ENCODE measurements around the gene MDN1.

Gene MDN1

DNA sequence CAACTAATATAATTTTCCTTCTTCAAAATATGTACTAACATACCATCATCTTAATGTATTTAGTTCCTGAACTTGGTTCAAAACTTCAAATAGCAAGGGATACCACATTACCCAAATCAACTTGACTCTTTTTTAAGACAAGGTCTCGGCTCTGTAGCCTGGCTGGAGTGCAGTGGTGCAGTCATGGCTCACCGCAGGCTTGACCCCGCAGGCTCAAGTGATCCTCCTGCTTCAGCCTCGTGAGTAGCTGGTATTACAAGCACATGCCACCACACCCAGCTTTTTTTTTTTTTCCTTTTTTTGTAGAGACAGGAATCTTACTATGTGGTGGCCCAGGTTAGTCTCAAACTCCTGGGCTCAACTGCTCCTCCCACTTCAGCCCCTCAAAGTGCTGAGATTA, 125.2 kb downstream of the MDN1 start:
- no peaks in the 10 kb centered on the region for H3K27me3 ChIP-seq (replicated peaks; ENCODE audit: control insufficient read depth, insufficient read depth, low read length)
- DNase-seq (ENCODE audit: extremely low read depth, insufficient read length): no peak
- no peak overlapping the region for H3K4me3 ChIP-seq (replicated peaks; ENCODE audit: low read depth, low read length)
- TF ChIP-seq, protein P1, sequence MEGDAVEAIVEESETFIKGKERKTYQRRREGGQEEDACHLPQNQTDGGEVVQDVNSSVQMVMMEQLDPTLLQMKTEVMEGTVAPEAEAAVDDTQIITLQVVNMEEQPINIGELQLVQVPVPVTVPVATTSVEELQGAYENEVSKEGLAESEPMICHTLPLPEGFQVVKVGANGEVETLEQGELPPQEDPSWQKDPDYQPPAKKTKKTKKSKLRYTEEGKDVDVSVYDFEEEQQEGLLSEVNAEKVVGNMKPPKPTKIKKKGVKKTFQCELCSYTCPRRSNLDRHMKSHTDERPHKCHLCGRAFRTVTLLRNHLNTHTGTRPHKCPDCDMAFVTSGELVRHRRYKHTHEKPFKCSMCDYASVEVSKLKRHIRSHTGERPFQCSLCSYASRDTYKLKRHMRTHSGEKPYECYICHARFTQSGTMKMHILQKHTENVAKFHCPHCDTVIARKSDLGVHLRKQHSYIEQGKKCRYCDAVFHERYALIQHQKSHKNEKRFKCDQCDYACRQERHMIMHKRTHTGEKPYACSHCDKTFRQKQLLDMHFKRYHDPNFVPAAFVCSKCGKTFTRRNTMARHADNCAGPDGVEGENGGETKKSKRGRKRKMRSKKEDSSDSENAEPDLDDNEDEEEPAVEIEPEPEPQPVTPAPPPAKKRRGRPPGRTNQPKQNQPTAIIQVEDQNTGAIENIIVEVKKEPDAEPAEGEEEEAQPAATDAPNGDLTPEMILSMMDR (IDR thresholded peaks at IDR 0.05; ENCODE audit: insufficient read depth, low read length, poor library complexity, severe bottlenecking): no peak
- peaks cover 20% of the 10 kb centered on the region for H3K36me3 ChIP-seq (ENCODE audit: control insufficient read depth, insufficient read depth, low read length)

DNA sequence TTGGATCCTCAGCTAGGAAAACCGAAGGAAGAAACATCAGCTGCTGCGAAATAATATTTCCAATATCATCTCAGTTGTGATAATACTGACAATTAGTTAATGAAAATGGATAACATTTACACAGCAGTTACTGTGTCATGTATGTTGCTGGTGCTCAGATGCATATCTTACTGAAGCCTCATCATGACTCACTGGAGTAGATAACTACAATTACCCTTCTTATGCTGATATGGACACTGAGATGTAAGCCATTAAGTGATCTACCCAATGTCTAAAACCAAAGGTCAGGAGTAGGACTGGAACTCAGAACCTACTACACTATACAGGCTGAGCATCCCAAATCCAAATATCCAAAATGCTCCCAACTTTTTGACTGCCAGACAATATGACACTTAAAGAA, 126.4 kb downstream of the MDN1 start:
- no peaks in the 10 kb centered on the region for H3K27me3 ChIP-seq (replicated peaks; ENCODE audit: control insufficient read depth, insufficient read depth, low read length)
- TF ChIP-seq, protein P1 (IDR thresholded peaks at IDR 0.05; ENCODE audit: insufficient read depth, low read length, poor library complexity, severe bottlenecking): no peak
- no peak for DNase-seq (ENCODE audit: extremely low read depth, insufficient read length)
- H3K36me3 ChIP-seq (ENCODE audit: control insufficient read depth, insufficient read depth, low read length): peaks cover 22% of the 10 kb centered on the region
- no peak overlapping the region for H3K4me3 ChIP-seq (replicated peaks; ENCODE audit: low read depth, low read length)

DNA sequence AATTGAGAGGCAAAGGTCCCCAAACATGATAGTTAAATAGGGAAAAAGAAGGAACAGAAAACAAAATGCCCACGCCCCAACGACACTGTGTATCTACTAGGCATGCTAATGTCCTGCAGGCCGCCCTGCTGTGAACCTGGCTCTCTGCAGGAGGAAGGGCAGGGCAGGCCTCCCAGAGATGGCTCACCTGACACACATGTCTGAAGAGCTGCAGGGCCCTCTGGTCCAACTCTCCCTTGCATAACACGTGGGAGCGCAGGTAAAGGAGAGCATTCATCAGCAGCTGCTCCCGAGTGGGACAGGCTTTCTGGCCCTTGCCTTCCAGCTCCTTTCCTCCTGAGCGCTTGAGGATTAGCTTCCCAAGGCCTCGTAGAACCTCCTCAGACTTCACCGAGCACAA, 127.3 kb downstream of the MDN1 start:
- no peak for DNase-seq (ENCODE audit: extremely low read depth, insufficient read length)
- Histone ChIP-seq H3K27me3 (replicated peaks; ENCODE audit: control insufficient read depth, insufficient read depth, low read length) (no peaks in the 10 kb centered on the region), H3K4me3 (replicated peaks; ENCODE audit: low read depth, low read length) (no peak overlapping the region), H3K36me3 (ENCODE audit: control insufficient read depth, insufficient read depth, low read length) (peaks cover 28% of the 10 kb centered on the region)
- TF ChIP-seq, protein P1 (IDR thresholded peaks at IDR 0.05; ENCODE audit: insufficient read depth, low read length, poor library complexity, severe bottlenecking): no peak

DNA sequence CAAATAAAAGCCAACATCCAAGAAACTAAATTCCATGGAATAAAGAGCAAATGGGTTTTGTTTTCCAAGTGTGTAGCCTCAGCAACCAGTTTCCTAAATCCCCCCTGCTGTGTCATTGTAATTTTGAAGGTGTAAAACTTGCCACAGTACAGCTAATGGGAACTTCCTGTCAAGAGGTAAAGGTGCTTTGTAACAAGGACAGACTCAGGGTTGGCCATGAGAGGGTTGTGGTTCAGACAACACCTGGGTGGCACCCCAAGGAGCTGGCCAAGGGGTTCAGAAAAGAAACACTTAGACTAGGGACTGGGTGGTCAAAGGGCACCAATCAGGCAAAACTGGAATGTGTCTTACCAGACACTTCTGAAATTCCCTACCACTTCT, 128.7 kb downstream of the MDN1 start:
- Histone ChIP-seq H3K4me3 (replicated peaks; ENCODE audit: low read depth, low read length) (no peak overlapping the region), H3K36me3 (ENCODE audit: control insufficient read depth, insufficient read depth, low read length) (peaks cover 28% of the 10 kb centered on the region), H3K27me3 (replicated peaks; ENCODE audit: control insufficient read depth, insufficient read depth, low read length) (no peaks in the 10 kb centered on the region)
- TF ChIP-seq, protein P1 (IDR thresholded peaks at IDR 0.05; ENCODE audit: insufficient read depth, low read length, poor library complexity, severe bottlenecking): no peak
- no peak for DNase-seq (ENCODE audit: extremely low read depth, insufficient read length)

DNA sequence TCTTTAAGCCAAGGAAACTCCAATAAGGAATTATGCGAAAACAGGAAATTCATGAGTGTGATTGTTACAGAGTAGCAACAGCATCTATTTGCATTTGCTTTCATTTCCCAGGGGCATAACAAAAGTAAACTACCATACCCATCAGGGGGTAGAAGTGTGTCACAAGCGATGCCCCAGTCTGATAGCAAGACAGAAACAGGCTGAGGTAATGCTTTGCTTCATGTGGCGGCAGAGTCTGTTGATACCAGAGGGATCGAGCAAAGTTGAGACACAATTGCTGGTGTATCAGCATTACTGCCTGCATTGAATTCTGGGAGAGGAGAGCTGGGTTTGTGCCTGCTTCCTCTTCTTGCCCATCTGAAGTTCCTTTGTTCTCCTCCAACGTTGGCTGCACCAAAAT, 129.9 kb downstream of the MDN1 start:
- no peaks in the 10 kb centered on the region for H3K27me3 ChIP-seq (replicated peaks; ENCODE audit: control insufficient read depth, insufficient read depth, low read length)
- DNase-seq (ENCODE audit: extremely low read depth, insufficient read length): no peak
- H3K36me3 ChIP-seq (ENCODE audit: control insufficient read depth, insufficient read depth, low read length): peaks cover 28% of the 10 kb centered on the region
- TF ChIP-seq, protein P1 (IDR thresholded peaks at IDR 0.05; ENCODE audit: insufficient read depth, low read length, poor library complexity, severe bottlenecking): no peak
- H3K4me3 ChIP-seq (replicated peaks; ENCODE audit: low read depth, low read length): no peak overlapping the region

DNA sequence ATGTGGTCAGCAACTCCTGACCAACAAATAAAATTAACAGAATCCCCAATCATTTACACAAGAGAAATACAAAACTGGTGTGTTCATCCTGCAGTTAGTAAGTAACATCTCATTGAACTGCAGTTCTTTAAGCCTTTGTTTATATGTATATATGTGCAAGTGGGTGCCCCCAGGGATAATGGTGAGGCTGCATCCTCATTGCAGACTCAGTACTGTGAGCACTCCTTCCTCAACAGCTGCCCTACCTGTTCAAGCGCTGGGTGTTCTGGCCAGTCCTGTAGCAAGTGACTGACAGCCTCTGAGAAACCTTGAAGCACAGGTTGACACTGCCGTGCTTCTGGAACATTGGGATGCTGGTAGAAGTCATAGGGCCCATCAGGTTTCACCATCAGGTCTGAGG, 131.3 kb downstream of the MDN1 start:
- H3K4me3 ChIP-seq (replicated peaks; ENCODE audit: low read depth, low read length): no peak overlapping the region
- no peak for DNase-seq (ENCODE audit: extremely low read depth, insufficient read length)
- TF ChIP-seq, protein P1 (IDR thresholded peaks at IDR 0.05; ENCODE audit: insufficient read depth, low read length, poor library complexity, severe bottlenecking): no peak
- no peaks in the 10 kb centered on the region for H3K27me3 ChIP-seq (replicated peaks; ENCODE audit: control insufficient read depth, insufficient read depth, low read length)
- peaks cover 31% of the 10 kb centered on the region for H3K36me3 ChIP-seq (ENCODE audit: control insufficient read depth, insufficient read depth, low read length)
